ENCODE results near the gene FOXO1. TPM values are rescaled to one million over a fixed set of nuclear protein-coding genes. Genes with fewer than 3 reads are reported as not detected.
A peak's percentile ranks its signal among the peaks of the same experiment; 100 is the strongest.
"Not testable (repeated sequence)": the region's sequence is repeated elsewhere in the genome, so short reads cannot be mapped to it uniquely, and the experiment has no call there.

Gene FOXO1
- polyA plus RNA-seq (ENCODE audit: insufficient read length): 10.2 TPM

DNA sequence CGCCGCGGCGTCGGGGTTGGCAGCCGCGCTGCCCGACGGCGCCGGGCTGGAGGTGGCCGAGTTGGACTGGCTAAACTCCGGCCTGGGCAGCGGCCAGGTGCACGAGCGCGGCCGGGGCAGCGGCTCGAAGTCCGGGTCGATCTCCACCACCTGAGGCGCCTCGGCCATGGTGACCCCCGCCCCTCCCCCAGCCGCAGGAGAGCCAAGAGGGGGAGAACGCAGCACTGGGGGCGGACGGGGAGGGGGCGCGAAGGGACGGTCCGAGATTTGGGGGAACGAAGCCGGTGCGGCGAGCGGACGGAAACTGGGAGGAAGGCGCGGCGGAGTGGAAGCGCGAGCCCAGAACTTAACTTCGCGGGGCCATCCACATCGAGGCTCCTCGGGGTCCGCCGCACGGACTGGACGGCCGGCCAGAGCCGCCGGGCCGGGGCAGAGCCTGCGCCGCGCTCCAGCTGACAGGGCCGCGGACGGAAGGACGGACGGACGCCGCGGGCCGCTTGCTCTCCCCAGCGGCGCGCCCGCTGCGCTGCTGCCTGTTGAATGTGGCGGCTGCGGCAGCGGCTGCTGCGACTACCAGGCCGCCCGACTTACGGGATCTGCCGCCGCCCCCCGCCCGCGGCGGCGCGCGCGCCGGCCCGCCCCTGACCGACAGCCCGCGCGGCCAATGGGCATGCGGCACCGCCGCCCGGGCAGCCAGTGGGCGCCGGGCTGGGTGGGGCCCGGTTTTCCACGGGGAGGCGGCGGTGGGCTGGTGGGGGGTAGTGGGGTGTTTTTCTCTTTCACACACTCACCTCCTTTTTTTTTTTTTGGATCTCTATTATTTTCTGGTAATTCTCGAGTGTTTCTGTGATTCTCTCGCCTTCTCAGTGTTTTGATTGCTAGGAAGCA is at the start of gene FOXO1:
Gene FOXO1 (minus strand): TSS at position 597 of the 888 bp plus-strand sequence. CDS start 429 bp downstream, at position 168.
- peak; percentile 64 for DNase-seq (ENCODE audit: low read depth)

DNA sequence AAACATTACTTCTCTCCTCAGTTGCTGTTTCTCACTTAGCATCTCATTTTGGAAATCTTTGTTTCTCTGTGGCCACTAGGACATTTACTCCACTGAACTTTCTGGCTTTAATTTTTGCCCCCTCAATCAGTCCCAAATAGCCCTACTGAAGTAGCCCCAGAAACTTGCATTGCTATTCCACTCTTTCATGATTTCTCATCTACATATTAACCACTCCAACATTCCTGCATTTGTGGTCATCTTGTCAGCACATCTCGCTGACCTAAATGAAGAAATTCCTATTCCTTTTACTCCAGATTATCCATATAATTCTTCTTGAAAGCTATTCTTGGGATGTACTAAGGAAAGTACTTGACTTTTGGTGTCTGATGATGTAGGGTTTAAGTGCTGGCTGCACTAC is 48.0 kb upstream of the FOXO1 start:
- not testable (repeated sequence) for DNase-seq (ENCODE audit: low read depth)

GRCh38 chr13:40706439-40706838 is 40.0 kb upstream of the FOXO1 start:
- no peak for DNase-seq (ENCODE audit: low read depth)

- DNase-seq (ENCODE audit: low read depth): no peak
These were observed 31.3 kb upstream of the FOXO1 start for GRCh38 chr13:40697711-40698110.

GRCh38 chr13:40694426-40694825 is 28.0 kb upstream of the FOXO1 start:
- no peak for DNase-seq (ENCODE audit: low read depth)

DNA sequence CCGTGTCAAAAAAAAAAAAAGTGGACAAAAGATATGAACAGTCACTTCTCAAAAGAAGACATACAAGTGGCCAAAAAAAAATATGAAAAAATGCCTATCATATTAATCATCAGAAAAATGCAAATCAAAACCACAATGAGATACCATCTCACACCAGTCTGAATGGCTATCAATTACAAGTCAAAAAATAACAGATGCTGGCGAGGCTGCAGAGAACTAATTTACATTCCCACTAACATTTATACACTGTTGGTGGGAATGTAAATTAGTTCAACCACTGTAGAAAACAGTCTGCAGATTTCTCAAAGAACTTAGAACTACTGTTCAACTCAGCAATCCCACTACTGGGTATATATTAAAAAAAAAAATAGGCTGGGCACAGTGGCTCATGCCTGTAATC is 26.5 kb upstream of the FOXO1 start:
- no peak for DNase-seq (ENCODE audit: low read depth)

DNA sequence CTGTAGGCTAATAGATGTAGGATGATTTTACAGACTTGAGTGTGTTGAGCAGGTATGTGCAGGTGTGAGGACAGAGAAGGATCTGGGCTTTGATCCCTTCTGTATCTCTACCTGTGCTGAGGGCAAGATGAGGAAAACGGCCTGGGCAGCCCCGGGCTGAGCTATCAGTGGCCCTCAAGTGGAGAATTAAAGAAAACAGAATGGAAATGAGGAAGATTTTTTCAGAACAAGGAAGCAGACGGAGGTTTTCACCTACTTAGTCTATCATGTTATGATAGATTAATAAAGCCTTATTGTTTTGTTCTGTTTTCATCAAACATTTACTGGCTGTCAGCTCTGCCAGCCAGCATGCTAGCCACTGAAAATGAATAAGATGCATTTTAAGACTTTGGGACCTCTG is 22.3 kb upstream of the FOXO1 start:
- no peak for DNase-seq (ENCODE audit: low read depth)

DNA sequence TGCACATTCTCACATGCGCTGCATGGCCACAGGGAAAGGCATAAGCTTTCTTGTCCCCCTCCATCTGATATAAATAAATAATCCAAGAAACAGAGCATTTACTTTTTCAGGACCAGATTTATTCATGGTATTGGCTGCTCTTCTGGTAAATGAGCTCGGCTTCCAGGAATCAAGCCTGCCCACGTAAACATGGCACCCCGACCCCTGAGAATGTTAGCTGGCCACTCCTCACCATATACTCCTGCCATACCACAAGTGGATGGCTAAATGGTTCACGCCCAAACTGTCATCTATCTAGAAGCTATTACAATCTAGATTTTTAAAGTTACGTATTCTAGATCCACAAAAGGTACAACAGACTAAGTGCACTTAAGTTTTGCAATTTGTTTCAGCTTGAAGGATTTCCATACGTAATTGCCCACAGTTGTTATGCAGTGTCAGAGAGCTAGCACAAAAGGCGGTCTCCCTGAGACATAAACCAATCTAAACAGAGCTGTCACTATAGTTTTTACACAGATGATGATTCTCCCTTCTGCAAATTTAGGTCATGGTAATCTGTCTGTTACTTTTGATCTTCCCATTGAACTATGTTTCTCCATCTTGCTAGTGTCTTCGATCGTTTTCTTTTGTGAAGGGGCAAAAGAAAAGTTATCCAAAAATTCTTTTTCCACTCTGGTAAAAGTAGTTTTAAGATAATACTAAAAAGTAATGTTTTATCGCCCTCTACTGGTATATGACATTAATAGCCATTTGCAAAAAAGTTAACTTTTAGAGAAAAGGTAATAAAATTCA is 16.2 kb upstream of the FOXO1 start:
- no peak for DNase-seq (ENCODE audit: low read depth)

GRCh38 chr13:40681341-40682146 is 15.1 kb upstream of the FOXO1 start:
- no peak for DNase-seq (ENCODE audit: low read depth)

GRCh38 chr13:40680659-40681323 is 14.3 kb upstream of the FOXO1 start:
- DNase-seq (ENCODE audit: low read depth): no peak

GRCh38 chr13:40679480-40679985 is 13.1 kb upstream of the FOXO1 start:
- DNase-seq (ENCODE audit: low read depth): no peak

- DNase-seq (ENCODE audit: low read depth): no peak
These were observed 10.6 kb upstream of the FOXO1 start for GRCh38 chr13:40677064-40677463.

GRCh38 chr13:40676007-40676406 is 9.6 kb upstream of the FOXO1 start:
- no peak for DNase-seq (ENCODE audit: low read depth)

DNA sequence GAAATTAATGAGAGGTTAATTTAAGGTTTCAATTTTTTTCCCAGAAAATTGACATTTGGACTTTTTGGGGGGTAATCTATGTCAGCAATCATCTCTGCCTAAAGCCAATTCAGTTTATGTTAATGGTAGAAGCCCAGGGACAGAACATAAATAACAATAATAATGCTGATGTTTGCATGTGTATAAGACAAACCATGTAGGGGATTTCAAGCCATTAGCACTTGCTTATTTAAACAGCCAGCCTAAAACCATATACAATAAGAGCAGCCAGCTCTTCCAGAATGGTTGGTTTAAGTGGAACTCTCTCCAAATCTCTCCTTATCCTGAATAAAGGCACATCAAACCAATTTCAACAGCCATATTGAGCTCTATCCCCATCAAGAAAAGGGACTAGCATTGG is 7.0 kb upstream of the FOXO1 start:
- no peak for DNase-seq (ENCODE audit: low read depth)

DNA sequence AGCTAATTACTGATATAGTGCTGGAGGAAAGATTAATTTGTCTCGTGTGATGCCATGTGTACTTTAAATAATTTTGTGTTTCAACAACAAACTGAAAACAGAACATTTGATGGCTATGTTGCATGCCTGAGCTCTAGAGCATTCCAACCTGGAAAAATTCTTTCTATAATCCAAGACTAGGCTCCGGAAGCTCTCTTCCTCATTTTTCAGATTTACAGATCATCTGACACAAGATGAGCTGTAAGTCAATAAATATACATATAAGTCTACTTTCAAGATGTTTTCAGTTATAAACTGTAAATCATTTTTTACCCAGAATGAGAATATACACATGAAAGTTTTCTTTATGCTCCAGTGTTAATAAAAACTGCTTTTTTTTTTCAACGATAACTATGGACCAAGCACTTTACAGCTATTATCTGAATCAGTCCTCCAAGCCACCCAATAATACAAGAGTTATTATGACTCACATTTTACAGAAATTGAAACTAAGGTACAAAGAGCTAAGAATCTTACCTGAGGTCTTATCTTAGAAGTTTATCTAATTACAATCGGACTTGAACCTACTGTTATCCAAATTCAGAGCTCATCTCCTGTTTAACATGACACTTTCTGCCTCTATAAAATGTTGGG is 6.4 kb upstream of the FOXO1 start:
- DNase-seq (ENCODE audit: low read depth): no peak

GRCh38 chr13:40671956-40672764 is 5.7 kb upstream of the FOXO1 start:
- DNase-seq (ENCODE audit: low read depth): no peak

GRCh38 chr13:40670307-40670706 is 3.9 kb upstream of the FOXO1 start:
- DNase-seq (ENCODE audit: low read depth): no peak

- no peak for DNase-seq (ENCODE audit: low read depth)
These were observed 1.9 kb upstream of the FOXO1 start for GRCh38 chr13:40668335-40668734.

DNA sequence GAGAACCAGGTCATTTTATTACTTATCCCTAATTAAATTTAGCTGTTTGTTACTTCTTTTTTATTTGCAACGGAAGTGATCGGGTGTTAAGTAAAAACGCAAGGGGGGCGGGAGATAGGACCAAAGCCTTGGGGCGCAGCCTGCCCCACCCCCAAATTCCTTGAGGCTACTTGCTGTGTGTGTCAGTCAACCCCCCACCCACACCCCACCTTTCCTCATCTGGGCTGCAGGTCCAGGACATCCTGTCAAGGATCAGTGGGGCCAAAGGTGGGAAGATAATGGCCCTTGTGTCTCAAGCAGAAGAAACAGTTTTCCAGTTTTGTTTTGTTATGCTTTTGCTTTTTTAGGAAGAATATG is 1.2 kb upstream of the FOXO1 start:
- DNase-seq (ENCODE audit: low read depth): no peak

All from forelimb muscle (tissue), 1 donor.